ENCODE measurements around the gene NUDT10.
"Not testable (repeated sequence)": the region's sequence is repeated elsewhere in the genome, so short reads cannot be mapped to it uniquely, and the experiment has no call there.

Gene NUDT10

GRCh38 chrX:51332188-51332942 is at the start of gene NUDT10:
TSS of gene NUDT10 (plus strand) at chrX:51332822. CDS start at chrX:51332966, 144 bp downstream.
- DNase-seq = peak in 1 of 2 donors; percentile 18

GRCh38 chrX:51292421-51292820 is 40.2 kb upstream of the NUDT10 start:
- DNase-seq = no peak

- no peak for DNase-seq
Observed at GRCh38 chrX:51296138-51296537, 36.5 kb upstream of the NUDT10 start.

GRCh38 chrX:51316271-51316670 is 16.4 kb upstream of the NUDT10 start:
- DNase-seq = no peak

GRCh38 chrX:51332943-51333785 is 542 bp downstream of the NUDT10 start:
- not testable (repeated sequence) for DNase-seq

GRCh38 chrX:51334276-51334675 is 1.7 kb downstream of the NUDT10 start:
- no peak for DNase-seq

- peak; percentile 9 to 19 for DNase-seq
Observed at GRCh38 chrX:51336584-51336983, 4.0 kb downstream of the NUDT10 start.

- DNase-seq = no peak
Observed at GRCh38 chrX:51361251-51361650, 28.6 kb downstream of the NUDT10 start.

GRCh38 chrX:51376672-51377071 is 44.0 kb downstream of the NUDT10 start:
- no peak for DNase-seq

Data from activated CD4-positive, alpha-beta T cell treated with anti-CD3 and anti-CD28 coated beads for 4 hours (primary cell).